IPS DF 6.9 (cell line): Measurements from ENCODE around the gene TANC1.

Experiments used
- DNase-seq: peaks from one replicate; pipeline ENCODE4 v3.0.0-alpha.2; 2013; ENCODE audit warnings: low read depth, low spot score
- H3K27ac ChIP-seq: one replicate; pipeline ENCODE4 v1.5.1; 2013; ENCODE audit warnings: low read length, control low read depth
- H3K27me3 ChIP-seq: 2 replicates; pipeline ENCODE4 v1.6.1; 2013; ENCODE audit warnings: mild to moderate bottlenecking, low read length; ENCODE audit not compliant: control insufficient read depth, insufficient read depth
- H3K36me3 ChIP-seq: 2 replicates; pipeline ENCODE4 v1.6.1; 2013; ENCODE audit warnings: low read length; ENCODE audit not compliant: control insufficient read depth, insufficient read depth
- H3K4me1 ChIP-seq: 2 replicates; pipeline ENCODE4 v1.6.1; 2013; ENCODE audit warnings: low read length; ENCODE audit not compliant: control insufficient read depth, insufficient read depth
- H3K4me3 ChIP-seq: 2 replicates; pipeline ENCODE4 v1.5.1; 2013; ENCODE audit warnings: mild to moderate bottlenecking, low read length
- H3K9me3 ChIP-seq: 2 replicates; pipeline ENCODE4 v1.6.1; 2013; ENCODE audit warnings: low read length, inconsistent platforms; ENCODE audit not compliant: control insufficient read depth, insufficient read depth
- WGBS: extraction: QIAGEN DNeasy Blood & Tissue Kit; methylation state at CpG from one replicate; pipeline ENCODE4 v1.1.7; 2013; ENCODE audit warnings: mixed read lengths, missing lambda C conversion rate; ENCODE audit not compliant: insufficient read length, insufficient coverage; 5-methylcytosine and 5-hydroxymethylcytosine counted together

The TANC1 gene

DNA sequence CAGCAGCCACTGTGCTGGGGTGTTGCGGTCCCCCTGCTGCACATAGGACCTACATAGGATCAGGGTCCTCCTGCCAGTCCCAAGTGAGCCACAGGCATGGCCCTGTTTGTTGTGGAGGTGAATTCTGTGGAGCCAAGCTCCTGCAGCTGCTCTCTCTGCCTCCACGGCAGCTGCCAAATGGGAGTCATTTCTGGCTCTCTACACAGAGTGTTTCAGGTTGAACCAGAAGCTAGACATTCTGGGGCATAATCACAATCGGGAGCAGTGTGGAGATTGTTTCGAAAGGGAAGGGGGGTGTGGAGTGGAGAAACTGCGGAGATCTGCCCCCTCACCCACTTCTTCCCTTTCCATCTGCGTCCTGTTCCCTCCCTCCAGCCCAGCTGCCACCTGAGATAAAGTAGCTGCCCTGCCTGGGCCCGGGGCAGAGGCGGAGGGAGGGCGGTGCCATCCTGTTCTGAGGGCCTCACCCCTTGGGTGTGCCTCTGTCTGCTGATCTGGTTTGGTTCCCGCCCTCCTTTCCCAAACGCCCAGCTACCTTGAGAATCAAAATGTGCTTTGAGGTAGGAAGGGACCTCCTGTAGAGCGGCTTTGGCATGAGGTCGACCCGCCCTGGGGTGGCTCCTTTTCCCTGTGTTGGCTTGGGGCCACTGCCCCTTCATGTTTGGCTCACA lies 178.7 kb downstream of the TANC1 start:
- no CpG with 5 or more reads among the region's 14 CpGs for WGBS
- no peak for DNase-seq

DNA sequence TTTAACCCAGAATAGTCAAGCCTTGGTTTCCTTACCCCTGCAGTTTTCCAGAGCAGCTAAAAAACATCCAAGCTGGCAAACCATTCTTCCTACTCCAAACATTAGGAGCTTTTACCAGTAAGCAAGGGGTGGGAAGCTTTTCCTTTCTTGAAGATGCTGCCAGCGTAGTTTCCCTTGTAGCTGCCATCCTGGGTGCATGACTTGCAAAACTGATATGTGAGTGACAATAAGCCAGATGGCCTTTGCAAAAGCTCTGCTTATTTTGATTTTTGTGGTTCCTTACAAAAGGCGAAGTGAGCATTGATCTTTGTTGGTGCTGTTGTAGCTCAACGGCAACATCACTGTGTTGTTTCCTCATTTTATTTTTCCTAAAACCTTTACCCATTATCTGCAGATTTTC lies 179.2 kb downstream of the TANC1 start:
- Histone ChIP-seq H3K4me1 (no peaks in the 10 kb centered on the region), H3K27ac (no peak overlapping the region), H3K27me3 (no peaks in the 10 kb centered on the region), H3K36me3 (no peaks in the 10 kb centered on the region), H3K9me3 (no peaks in the 10 kb centered on the region), H3K4me3 (no peak overlapping the region)
- no peak for DNase-seq
- no CpG with 5 or more reads among the region's 3 CpGs for WGBS

More for the DNA sequence above, 178.7 kb downstream of the TANC1 start:
- H3K4me1 ChIP-seq: no peaks in the 10 kb centered on the region
- no peak overlapping the region for H3K4me3 ChIP-seq
- no peak overlapping the region for H3K27ac ChIP-seq
- H3K9me3 ChIP-seq: no peaks in the 10 kb centered on the region
- H3K36me3 ChIP-seq: no peaks in the 10 kb centered on the region
- H3K27me3 ChIP-seq: no peaks in the 10 kb centered on the region

DNA sequence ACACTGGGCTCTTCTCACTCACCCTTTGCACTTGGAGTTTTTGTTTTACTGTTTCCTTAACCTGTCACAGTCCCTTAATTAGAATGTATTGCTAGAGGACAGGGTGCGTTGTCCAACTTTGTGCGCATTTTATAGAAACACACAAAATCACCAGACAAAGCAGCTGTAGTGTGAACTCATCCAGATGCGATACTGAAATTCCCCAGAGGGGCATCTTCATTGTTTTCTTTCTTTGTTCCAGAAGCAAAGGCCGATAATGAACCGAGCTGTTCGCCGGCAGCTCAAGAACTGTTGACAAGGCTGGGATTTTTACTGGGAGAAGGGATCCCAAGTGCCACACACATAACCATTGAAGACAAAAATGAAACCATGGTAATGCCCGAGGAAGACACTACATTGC lies 180.5 kb downstream of the TANC1 start:
- no peak overlapping the region for H3K27ac ChIP-seq
- no peak overlapping the region for H3K4me3 ChIP-seq
- no peaks in the 10 kb centered on the region for H3K36me3 ChIP-seq
- H3K4me1 ChIP-seq: no peaks in the 10 kb centered on the region
- H3K9me3 ChIP-seq: no peaks in the 10 kb centered on the region
- H3K27me3 ChIP-seq: no peaks in the 10 kb centered on the region
- no peak for DNase-seq
- no CpG with 5 or more reads among the region's 8 CpGs for WGBS

DNA sequence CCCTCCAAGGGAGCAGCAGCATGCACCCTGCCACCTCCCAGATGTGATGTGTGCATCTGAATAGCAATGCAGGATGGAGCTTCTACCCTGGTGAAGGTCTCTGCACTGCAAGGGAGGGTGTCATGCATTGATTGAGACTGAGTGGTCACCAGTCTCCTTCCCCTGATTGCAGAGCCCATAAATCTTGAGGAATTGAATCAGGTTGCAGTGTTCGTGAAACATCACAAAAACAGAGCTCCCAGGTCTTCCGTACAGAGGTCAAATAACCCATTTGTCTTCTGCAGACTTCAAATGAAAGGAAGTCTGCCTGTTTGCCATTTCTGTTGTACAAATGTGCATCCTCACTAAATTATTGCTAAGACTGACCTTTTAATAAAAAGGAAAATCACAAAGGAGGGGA lies 181.3 kb downstream of the TANC1 start:
- H3K9me3 ChIP-seq: no peaks in the 10 kb centered on the region
- no peaks in the 10 kb centered on the region for H3K36me3 ChIP-seq
- DNase-seq: no peak
- no peak overlapping the region for H3K27ac ChIP-seq
- no peaks in the 10 kb centered on the region for H3K4me1 ChIP-seq
- no peak overlapping the region for H3K4me3 ChIP-seq
- no peaks in the 10 kb centered on the region for H3K27me3 ChIP-seq
- WGBS: no CpG with 5 or more reads among the region's 2 CpGs

DNA sequence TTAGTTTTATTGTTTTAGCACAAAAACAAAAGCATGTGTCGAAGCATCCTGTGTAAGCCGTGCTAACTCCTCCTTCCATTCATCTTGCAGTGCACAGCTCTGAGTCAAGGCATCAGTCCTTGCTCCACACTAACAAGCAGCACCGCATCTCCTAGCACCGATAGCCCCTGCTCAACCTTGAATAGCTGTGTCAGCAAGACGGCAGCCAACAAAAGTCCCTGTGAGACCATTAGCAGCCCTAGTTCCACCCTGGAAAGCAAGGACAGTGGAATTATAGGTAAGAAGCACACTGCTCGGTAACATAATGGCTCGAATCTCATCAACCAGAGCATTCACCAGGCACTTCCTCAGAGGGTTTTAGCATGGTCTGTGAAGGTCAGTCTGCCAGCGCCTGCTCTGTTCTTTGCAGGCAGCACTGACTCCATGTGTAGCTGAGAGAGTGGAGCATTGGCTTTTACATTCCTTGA lies 181.9 kb downstream of the TANC1 start:
- no peaks in the 10 kb centered on the region for H3K36me3 ChIP-seq
- no peak overlapping the region for H3K4me3 ChIP-seq
- no peak for DNase-seq
- H3K4me1 ChIP-seq: peaks cover 1% of the 10 kb centered on the region; the same call in 1 of the 2 replicates
- H3K27me3 ChIP-seq: no peaks in the 10 kb centered on the region
- no peaks in the 10 kb centered on the region for H3K9me3 ChIP-seq
- WGBS: no CpG with 5 or more reads among the region's 8 CpGs
- no peak overlapping the region for H3K27ac ChIP-seq

DNA sequence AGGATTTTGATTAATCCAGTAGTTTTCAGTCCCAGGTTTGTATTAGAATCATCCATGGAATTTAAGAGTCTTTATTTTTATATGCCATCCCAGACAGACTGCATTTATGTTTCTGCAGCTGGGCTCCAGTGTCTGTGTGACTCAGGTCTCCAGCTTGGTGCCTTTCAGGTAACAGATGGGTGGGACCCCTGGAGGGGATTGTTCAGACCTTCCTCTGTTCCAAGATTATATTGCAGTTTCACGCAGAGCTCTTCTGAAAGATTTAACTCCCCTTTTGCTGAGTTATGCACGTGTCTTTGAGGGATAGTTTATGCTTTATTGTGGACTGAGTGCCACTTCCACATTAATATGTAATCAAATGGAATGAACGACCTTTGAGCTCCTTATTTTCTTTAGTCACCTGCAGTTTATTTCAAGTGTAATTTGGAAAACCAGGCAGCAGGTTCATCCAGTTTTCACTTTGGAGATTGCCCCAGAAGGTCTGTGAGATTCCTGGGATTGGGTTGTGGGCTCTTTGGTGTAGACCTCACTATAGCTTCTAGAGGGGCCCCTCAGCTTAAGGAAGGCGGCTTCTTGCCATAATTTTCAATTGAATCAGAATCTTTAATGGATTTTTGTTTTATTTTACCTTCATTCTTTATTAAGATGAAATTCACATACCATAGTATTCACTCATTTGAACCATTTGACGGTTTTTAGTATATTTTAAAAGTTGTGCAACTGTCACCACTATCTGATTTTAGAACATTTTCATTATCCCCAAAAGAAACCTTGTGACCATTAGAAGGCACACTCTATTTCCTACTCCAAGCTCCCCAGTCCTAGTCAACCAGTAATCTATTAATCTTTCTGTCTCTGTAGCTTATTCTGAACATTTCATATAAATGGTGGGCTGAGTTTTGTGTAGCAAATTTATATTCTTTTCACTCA lies 183.0 kb downstream of the TANC1 start:
- H3K4me1 ChIP-seq: peaks cover 2% of the 10 kb centered on the region; the same call in 1 of the 2 replicates
- H3K9me3 ChIP-seq: no peaks in the 10 kb centered on the region
- WGBS: no CpG with 5 or more reads among the region's 5 CpGs
- no peak overlapping the region for H3K27ac ChIP-seq
- H3K36me3 ChIP-seq: no peaks in the 10 kb centered on the region
- no peaks in the 10 kb centered on the region for H3K27me3 ChIP-seq
- no peak overlapping the region for H3K4me3 ChIP-seq
- no peak for DNase-seq

DNA sequence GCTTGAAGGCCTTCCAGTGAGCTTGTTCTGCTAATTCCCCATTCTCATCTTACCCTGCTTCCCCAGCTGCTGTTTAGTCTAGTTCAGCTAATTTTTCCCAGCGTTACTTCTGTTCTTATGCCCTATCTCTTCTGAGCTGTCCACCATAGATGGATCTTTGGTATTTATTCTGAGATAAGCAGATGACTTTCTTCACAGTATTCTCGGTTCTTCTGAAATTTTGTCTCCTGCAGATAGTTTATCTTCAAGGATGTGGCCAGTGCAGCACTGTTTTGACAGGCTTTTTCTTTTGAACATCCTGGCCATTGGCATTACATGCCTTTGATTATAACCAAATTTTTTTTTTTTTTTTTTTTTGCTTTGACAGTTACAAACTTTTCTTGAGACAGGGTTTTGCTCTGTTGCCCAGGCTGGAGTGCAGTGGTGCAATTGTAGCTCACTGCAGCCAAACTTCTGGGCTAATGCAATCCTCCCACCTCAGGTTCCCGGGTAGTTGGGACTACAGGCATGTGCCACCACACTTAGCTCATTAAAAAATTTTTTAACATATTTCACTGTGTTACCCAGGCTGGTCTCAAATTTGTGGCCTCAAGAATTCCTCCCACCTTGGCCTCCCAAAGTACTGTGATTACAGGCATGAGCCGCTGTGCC lies 183.8 kb downstream of the TANC1 start:
- peaks cover 2% of the 10 kb centered on the region; the same call in 1 of the 2 replicates for H3K4me1 ChIP-seq
- no peak for DNase-seq
- H3K4me3 ChIP-seq: no peak overlapping the region
- no peaks in the 10 kb centered on the region for H3K36me3 ChIP-seq
- WGBS: no CpG with 5 or more reads among the region's 4 CpGs
- H3K27me3 ChIP-seq: no peaks in the 10 kb centered on the region
- no peak overlapping the region for H3K27ac ChIP-seq
- no peaks in the 10 kb centered on the region for H3K9me3 ChIP-seq

DNA sequence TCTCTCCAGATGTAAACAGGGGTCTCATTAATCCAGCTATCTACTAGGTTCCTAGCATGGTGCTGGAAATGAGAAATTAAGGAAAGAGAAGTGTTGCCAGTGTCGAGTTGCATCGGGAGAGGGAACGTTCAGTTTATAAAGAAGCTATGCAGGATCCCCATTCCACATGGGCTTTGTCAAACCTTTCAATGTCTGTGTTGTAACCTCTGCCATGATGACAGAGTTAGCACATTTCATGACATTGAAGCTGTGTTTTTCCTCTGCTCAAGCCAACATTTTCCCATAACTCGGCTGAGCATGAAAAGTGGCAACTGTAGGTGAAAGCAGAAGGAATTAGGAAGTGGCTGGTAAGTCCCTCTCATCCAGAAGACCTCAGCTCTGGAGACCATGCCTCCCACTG lies 184.6 kb downstream of the TANC1 start:
- Histone ChIP-seq H3K27ac (no peak overlapping the region), H3K4me3 (no peak overlapping the region), H3K27me3 (no peaks in the 10 kb centered on the region), H3K36me3 (no peaks in the 10 kb centered on the region), H3K9me3 (no peaks in the 10 kb centered on the region), H3K4me1 (peaks cover 2% of the 10 kb centered on the region; the same call in 1 of the 2 replicates)
- DNase-seq: no peak
- no CpG with 5 or more reads among the region's 4 CpGs for WGBS

DNA sequence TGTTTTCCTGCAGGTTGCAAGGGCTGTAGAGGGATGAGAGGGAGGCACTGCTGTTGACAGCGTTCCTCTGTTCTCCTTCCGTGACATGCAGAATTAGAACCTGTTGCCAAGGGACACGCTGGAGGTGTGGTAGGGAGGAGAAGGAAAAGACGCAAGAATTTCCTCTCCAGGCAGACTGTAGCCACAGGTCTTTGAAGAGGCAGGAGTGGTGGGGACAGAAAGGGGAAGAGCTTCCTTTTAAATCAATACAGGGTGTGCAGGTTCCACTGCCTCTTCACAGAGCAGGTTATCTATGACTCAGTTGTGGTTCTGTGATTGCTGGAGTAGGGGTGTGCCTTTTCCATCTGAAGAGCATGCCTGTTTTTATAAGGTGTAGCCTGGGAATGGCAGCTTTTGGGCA lies 185.0 kb downstream of the TANC1 start:
- peaks cover 2% of the 10 kb centered on the region; the same call in 1 of the 2 replicates for H3K4me1 ChIP-seq
- no peaks in the 10 kb centered on the region for H3K9me3 ChIP-seq
- no peaks in the 10 kb centered on the region for H3K27me3 ChIP-seq
- WGBS: no CpG with 5 or more reads among the region's 4 CpGs
- no peak overlapping the region for H3K4me3 ChIP-seq
- no peak overlapping the region for H3K27ac ChIP-seq
- no peak for DNase-seq
- H3K36me3 ChIP-seq: no peaks in the 10 kb centered on the region

DNA sequence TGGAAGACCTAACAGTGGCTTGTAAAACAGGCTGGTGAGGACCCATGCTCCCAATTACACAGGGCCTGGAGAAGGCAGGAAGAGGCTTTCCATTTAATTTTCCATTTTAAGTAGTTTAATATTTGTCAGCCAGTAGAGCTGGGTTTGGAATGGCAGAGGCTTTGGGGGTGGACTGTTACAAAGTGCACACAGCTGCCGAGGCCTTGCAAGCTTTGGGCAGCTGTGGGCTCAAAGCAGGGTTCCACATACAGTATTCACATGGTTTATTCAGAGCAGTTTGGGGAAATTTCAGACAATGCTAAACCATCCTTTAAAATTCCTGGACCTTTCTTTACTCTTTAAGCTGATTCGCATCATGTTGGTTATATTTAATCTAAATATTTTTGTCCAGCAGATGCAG lies 185.5 kb downstream of the TANC1 start:
- Histone ChIP-seq H3K27me3 (no peaks in the 10 kb centered on the region), H3K9me3 (no peaks in the 10 kb centered on the region), H3K27ac (no peak overlapping the region), H3K36me3 (no peaks in the 10 kb centered on the region), H3K4me1 (peaks cover 2% of the 10 kb centered on the region; the same call in 1 of the 2 replicates), H3K4me3 (no peak overlapping the region)
- DNase-seq: no peak
- no CpG with 5 or more reads among the region's 2 CpGs for WGBS
